ENCODE results near the gene RASSF4.

RASSF4 gene

DNA sequence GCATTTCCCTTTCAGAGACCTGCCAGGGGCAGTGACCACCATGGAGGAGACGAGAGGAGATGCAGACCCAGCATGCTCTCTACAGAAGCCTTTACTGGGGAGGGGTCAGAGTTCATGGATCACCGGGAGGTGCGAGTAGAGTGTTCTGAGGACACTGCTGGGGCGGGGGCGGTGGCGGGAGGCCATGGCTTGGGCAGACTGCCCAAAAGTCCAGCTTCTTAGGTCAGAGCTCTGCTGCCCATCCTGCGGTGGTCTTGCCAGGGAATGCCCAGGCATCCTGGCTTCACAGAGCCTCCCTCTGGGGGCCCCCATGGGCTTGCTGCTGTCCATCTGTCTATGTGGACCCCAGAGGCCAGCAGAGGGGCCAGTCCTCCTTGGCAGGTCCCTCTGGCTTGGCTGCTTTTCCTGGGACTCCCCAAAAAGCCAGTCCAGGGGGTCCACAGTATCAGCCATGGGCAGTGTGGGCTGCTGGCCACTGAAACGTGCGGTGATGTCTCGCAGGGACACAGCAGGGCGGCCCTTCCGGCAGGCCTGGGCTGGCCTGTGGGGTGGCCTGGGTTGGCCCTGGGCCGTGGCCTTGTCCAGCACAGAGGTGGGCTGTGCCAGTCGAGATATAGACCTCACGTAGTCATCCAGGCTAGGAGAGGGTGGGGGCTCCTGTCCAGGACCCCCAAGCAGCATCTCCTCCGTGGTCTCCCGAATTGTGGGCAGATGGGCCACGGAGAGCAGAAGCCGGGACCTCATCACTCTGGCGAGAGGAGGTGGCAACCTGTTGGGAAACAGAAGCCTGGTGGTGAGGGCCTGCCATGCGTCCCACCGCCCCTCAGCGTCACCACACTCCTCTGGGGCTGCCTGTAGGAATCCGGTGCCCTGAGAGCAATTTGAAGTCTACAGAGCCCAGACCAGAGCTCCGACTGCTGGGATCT, 17.9 kb downstream of the RASSF4 start:
- no peak for DNase-seq

DNA sequence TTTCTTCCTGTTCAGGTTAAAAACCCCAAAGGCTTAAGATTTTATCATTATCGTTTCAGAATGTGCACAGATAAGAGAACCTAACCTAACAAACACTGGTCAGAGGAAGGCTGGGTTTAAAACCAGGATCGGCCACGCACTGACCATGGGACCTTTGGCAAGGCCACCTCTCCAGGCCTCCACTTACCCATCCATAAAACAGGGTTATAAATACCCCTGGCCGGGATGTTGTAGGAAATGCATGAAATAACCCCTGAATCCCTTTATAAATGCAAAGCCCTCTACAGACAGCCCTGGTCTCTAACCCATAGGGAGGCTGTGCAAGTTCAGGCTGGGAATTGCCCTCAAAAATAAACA, 18.6 kb downstream of the RASSF4 start:
- DNase-seq, result no peak

DNA sequence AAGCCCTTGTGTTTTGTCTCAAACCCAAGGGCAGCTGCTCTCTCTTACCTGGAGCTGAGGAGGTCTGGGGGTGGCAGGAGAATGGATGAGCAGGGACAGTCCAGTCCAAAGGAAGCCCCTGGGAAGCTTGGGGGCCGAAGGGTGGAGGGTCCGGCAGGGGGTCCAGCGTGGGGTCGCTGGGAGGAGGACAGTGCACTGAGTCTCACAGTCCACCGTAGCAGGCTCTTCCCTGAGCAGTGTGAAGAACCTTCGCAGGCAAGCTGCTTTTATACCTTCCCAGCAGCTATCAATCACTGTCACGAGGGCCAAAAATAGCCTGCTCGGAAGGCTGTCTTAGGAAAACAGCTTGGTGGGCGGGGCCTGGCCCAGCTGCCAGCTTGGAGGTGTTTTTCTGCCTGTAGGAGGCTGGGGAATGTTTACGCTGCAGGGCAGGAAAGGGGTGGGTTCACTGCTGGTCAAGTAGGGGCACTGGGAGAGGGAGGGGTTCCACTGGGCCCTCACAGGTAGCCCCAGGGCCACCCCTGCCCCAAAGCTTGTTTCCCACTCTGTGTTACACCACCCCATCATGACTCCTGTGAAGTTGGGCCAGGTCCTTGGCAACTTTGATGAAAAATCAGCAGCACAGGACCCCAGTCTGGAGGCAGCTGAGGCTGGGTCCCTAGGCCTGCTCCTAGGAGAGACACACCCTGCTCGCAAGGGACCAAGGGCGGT, 19.1 kb downstream of the RASSF4 start, which contains the start of gene DEPP1:
DEPP1 (minus strand) TSS at position 240 of the 711 bp plus-strand sequence. CDS start 779 bp downstream, outside the sequence.
- peak; percentile 85 for DNase-seq

DNA sequence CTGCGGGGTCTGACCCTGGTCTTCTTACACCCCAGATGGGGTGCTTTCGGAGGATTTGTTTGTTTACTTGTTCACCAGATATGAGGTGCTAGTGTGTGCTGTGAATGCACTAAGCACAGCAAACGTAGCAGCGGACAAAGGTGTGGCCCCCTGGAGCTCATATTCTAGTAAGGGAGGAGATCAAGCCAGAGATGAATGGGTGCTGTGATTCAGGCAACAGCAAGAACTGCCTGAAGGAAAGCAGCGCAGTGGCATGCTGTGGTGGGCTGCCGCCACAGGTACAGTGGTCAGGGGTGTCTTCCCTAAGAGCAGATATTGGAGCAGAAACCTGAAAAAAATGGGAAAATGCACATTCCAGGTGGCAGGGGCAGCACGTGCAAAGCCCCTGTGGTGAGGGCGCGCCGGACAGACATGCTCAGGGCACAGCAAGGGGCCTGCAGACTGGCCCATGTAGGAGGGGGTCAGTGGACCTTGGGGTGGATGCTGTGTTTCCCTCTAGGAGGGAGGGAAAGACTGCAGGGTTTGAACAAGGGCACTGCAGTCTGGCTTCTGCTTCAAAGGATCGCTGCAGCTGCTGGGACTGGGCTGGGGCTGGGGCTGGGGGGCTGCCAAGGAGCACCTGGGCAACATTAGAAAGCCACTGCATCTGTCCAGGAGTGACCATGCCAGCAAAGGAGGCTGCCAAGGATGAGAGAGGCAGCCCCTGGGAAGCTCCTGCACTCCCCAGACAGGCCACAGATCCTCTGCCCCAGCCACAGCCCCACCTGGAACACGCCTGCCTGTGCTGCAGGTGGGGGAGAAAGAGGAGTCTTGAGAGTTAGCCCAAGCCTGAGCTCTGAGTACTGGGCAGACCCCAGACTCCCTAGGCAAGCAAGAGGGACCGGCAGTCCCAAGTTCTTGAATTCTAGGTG, 19.9 kb downstream of the RASSF4 start:
- no peak for DNase-seq

- no peak for DNase-seq
Observed at GRCh38 chr10:44980309-44981171, 20.9 kb downstream of the RASSF4 start.

- no peak for DNase-seq
Observed at GRCh38 chr10:44981172-44982113, 21.8 kb downstream of the RASSF4 start.

- DNase-seq, result no peak
Observed at GRCh38 chr10:44982114-44982460, 22.5 kb downstream of the RASSF4 start.

GRCh38 chr10:44982496-44982895, 22.9 kb downstream of the RASSF4 start:
- no peak for DNase-seq

GRCh38 chr10:44983066-44983894, 23.7 kb downstream of the RASSF4 start:
- DNase-seq, result no peak

DNA sequence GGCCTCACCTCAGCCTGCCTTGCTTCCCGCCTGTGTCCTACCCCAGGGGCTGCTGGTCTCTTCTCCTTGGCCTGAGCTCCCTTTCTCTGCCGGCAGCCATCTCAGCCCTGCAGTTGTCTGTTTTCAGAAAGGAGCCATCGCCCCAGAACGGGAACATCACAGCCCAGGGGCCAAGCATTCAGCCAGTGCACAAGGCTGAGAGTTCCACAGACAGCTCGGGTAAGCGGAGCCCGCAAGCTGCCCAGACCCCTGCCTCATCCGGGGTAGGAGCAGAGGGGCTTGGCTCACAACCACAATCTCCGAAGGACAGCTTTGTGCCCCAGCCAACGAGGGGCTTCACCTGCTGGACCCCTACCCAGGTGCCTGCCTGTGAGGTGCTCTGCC, 24.3 kb downstream of the RASSF4 start:
- no peak for DNase-seq

- no peak for DNase-seq
Observed at GRCh38 chr10:44984671-44985101, 25.1 kb downstream of the RASSF4 start.

- DNase-seq, result no peak
Observed at GRCh38 chr10:44985175-44985681, 25.6 kb downstream of the RASSF4 start.

DNA sequence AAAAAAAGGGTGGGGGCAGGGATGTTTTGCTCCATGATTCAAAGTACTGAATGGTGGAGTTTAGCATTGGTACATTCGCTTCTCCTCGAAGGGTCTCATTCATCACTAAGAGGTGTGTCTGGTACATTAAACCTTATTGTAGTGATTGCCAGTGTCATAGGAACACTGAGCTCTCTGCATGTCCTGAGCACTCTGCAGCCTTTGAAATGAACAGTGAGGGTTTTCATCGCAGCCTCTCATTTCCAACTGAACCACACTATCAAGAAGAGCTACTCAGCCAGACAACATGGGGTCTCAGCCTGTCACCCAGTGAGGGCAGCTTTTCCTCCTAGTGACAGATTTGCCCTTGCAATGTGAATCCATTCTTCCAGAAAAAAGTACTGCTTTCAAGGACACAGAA, 26.6 kb downstream of the RASSF4 start:
- DNase-seq, result no peak

GRCh38 chr10:44986670-44987069, 27.1 kb downstream of the RASSF4 start:
- DNase-seq, result no peak

DNA sequence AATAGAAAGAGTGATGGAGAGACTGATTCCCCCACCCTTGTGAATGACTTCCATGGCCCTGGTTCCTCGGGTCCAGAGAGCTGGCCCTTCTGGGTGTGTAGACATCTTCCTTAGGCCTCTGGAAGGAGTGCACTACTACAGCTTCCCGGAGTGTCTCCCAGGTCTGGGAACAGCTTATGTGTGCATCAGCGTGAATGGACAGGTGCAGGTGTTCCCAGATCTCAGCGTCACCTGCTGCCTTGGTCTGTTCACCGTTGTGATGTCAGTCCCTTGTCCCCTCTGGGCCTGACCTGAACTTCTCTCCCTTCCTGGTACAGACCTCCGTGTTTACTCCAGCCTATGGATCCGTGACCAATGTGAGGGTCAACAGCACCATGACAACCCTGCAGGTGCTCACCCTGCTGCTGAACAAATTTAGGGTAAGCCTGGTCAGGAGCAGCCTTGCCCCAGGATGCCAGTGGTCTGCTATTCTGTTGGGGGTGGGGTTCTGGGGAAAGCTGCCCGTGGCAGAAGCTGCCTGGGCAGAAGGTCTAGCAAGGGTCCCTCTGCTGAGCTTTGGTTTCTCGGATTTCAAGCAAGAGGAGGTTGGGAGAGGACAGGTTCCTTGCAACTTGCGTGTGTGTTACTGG, 29.5 kb downstream of the RASSF4 start:
- DNase-seq, result no peak

- no peak for DNase-seq
Observed at GRCh38 chr10:44989597-44990301, 30.1 kb downstream of the RASSF4 start.

- DNase-seq, result peak; percentile 14
Observed at GRCh38 chr10:44990302-44990655, 30.7 kb downstream of the RASSF4 start.

DNA sequence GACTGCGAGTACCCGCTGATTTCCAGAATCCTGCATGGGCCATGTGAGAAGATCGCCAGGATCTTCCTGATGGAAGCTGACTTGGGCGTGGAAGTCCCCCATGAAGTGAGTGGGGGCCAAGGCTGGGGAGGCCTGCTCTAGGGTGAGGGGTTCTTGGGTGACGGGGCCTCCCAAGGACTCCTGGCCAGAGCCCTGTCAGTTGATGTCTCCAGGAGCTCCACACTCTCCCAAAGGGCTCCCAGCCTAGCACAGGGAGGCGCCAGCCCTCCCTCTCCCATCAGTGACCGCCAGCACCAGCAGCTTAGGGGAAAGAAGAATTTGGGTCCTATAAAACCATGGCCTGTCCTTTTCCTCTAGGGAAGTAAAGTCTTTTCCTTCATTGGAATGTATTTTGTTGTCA, 31.4 kb downstream of the RASSF4 start:
- DNase-seq, result no peak

GRCh38 chr10:44991571-44991970, 32.0 kb downstream of the RASSF4 start:
- DNase-seq, result no peak

Measured in COR-L47 (cell line).